NB4 (cell line): ENCODE data around the gene FGF18.

Experiments used
- DNase-seq: peaks from one replicate; pipeline ENCODE4 v3.0.0; 2010; ENCODE audit warnings: low read depth
- H3K4me3 ChIP-seq: one replicate; pipeline ENCODE4 v1.5.1; 2011; ENCODE audit warnings: mild to moderate bottlenecking, low read depth, low read length, moderate library complexity
- CTCF ChIP-seq: IDR thresholded peaks from one replicate; pipeline ENCODE4 v1.5.1; 2012; ENCODE audit warnings: low read depth, low read length
- MAX ChIP-seq: IDR thresholded peaks from 2 replicates; pipeline ENCODE4 v1.6.1; 2011; ENCODE audit warnings: low read depth, low read length
- MYC ChIP-seq: IDR thresholded peaks from 2 replicates; pipeline ENCODE4 v1.6.1; 2011; ENCODE audit warnings: low read depth, low read length
- POLR2A ChIP-seq: IDR thresholded peaks from 2 replicates; pipeline ENCODE4 v1.6.1; 2011; ENCODE audit warnings: mild to moderate bottlenecking; ENCODE audit not compliant: insufficient read length; ENCODE audit errors: extremely low read depth

FGF18 gene

GRCh38 chr5:171467107-171467506, 47.7 kb downstream of the FGF18 start:
- no peak for DNase-seq
- TF ChIP-seq CTCF (no peak), MAX (no peak), POLR2A (no peak), MYC (no peak)
- H3K4me3 ChIP-seq, result no peak overlapping the region

- TF ChIP-seq MAX (no peak), MYC (no peak), POLR2A (no peak), CTCF (no peak)
- H3K4me3 ChIP-seq, result no peak overlapping the region
- DNase-seq, result no peak
These were observed 49.9 kb downstream of the FGF18 start for GRCh38 chr5:171469326-171469725.

GRCh38 chr5:171470420-171470819, 51.0 kb downstream of the FGF18 start:
- no peak for DNase-seq
- no peak for TF ChIP-seq MAX
- no peak for TF ChIP-seq CTCF
- no peak for TF ChIP-seq POLR2A
- no peak for TF ChIP-seq MYC
- no peak overlapping the region for H3K4me3 ChIP-seq

- H3K4me3 ChIP-seq, result no peak overlapping the region
- no peak for DNase-seq
- no peak for TF ChIP-seq MYC
These were observed 54.9 kb downstream of the FGF18 start for GRCh38 chr5:171474230-171474813.

- DNase-seq, result no peak
- H3K4me3 ChIP-seq, result no peak overlapping the region
- TF ChIP-seq MYC (no peak), POLR2A (no peak), MAX (no peak), CTCF (no peak)
These were observed 56.1 kb downstream of the FGF18 start for GRCh38 chr5:171475596-171475995.

- TF ChIP-seq POLR2A (no peak), CTCF (no peak), MYC (no peak), MAX (no peak)
- DNase-seq, result no peak
- H3K4me3 ChIP-seq, result no peak overlapping the region
These were observed 57.3 kb downstream of the FGF18 start for GRCh38 chr5:171476701-171477100.
